Esophagus muscularis mucosa (tissue), 4 donors: ENCODE measurements around the gene FZR1.

Experiments used
- EP300 ChIP-seq: sonication (generic); formaldehyde crosslinking; IDR thresholded peaks from one replicate; pipeline ENCODE4 v1.6.1; 2017; ENCODE audit warnings: antibody characterized with exemption
- POLR2A ChIP-seq: fragments of 450-650 bp; IDR thresholded peaks from one replicate; pipeline ENCODE4 v1.6.1; 2017; ENCODE audit warnings: antibody characterized with exemption, moderate library complexity, mild to moderate bottlenecking, low read depth
- POLR2AphosphoS5 ChIP-seq, 2 donors: sonication (generic); formaldehyde crosslinking; IDR thresholded peaks; one replicate each; pipeline ENCODE4 v1.6.1; 2017; ENCODE audit warnings: antibody characterized with exemption in 2 of 2
- TF ChIP-seq, protein P1 (sequence below), 3 experiments: fragments of 200-600 bp in 2 of 3; fragments of 450-650 bp in 1 of 3; sonication (generic) in 2 of 3; IDR thresholded peaks; one replicate each; pipeline ENCODE4 v1.5.1; 2017 to 2019; ENCODE audit warnings: antibody characterized with exemption in 3 of 3, mild to moderate bottlenecking in 2 of 3, moderate library complexity in 1 of 3

GRCh38 chr19:3512562-3513228 lies 6.6 kb downstream of the FZR1 start:
- TF ChIP-seq, protein P1, sequence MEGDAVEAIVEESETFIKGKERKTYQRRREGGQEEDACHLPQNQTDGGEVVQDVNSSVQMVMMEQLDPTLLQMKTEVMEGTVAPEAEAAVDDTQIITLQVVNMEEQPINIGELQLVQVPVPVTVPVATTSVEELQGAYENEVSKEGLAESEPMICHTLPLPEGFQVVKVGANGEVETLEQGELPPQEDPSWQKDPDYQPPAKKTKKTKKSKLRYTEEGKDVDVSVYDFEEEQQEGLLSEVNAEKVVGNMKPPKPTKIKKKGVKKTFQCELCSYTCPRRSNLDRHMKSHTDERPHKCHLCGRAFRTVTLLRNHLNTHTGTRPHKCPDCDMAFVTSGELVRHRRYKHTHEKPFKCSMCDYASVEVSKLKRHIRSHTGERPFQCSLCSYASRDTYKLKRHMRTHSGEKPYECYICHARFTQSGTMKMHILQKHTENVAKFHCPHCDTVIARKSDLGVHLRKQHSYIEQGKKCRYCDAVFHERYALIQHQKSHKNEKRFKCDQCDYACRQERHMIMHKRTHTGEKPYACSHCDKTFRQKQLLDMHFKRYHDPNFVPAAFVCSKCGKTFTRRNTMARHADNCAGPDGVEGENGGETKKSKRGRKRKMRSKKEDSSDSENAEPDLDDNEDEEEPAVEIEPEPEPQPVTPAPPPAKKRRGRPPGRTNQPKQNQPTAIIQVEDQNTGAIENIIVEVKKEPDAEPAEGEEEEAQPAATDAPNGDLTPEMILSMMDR (IDR thresholded peaks at IDR 0.05) = no peak
- TF ChIP-seq EP300 (no peak), POLR2AphosphoS5 (IDR thresholded peaks at IDR 0.05) (no peak), POLR2A (no peak)
